ENCODE measurements around the gene HSPD1. TPM values are rescaled to one million over a fixed set of nuclear protein-coding genes. Genes with fewer than 3 reads are reported as not detected.
"Not testable (repeated sequence)": the region's sequence is repeated elsewhere in the genome, so short reads cannot be mapped to it uniquely, and the experiment has no call there.

HSPD1 gene
- total and polyA plus RNA-seq, 2 donors: 143 to 158 TPM

GRCh38 chr2:197480165-197481036, 19.2 kb downstream of the HSPD1 start:
- H3K4me1 ChIP-seq (ENCODE audit: insufficient read depth): no peaks in the 10 kb centered on the region
- no peak for DNase-seq (ENCODE audit: extremely low spot score)
- H3K36me3 ChIP-seq (ENCODE audit: insufficient read depth): peaks cover 4% of the 10 kb centered on the region
- no peak overlapping the region for H3K27ac ChIP-seq (ENCODE audit: low read depth)
- no peak overlapping the region for H3K4me3 ChIP-seq (ENCODE audit: low read depth, low read length)
- WGBS: 91% methylated on average over 9 of the region's 9 CpGs

- Histone ChIP-seq H3K4me1 (ENCODE audit: insufficient read depth) (no peaks in the 10 kb centered on the region), H3K4me3 (ENCODE audit: low read depth, low read length) (no peak overlapping the region), H3K36me3 (ENCODE audit: insufficient read depth) (peaks cover 2% of the 10 kb centered on the region), H3K27ac (ENCODE audit: low read depth) (no peak overlapping the region)
- 97% methylated on average over 3 of the region's 3 CpGs for WGBS
- no peak for DNase-seq (ENCODE audit: extremely low spot score)
Measured at GRCh38 chr2:197477797-197478196, 21.8 kb downstream of the HSPD1 start.

- Histone ChIP-seq H3K36me3 (ENCODE audit: insufficient read depth) (peaks cover 10% of the 10 kb centered on the region), H3K4me1 (ENCODE audit: insufficient read depth) (no peaks in the 10 kb centered on the region), H3K4me3 (ENCODE audit: low read depth, low read length) (no peak overlapping the region), H3K27ac (ENCODE audit: low read depth) (no peak overlapping the region)
- WGBS: 96% methylated on average over 5 of the region's 5 CpGs
- no peak for DNase-seq (ENCODE audit: extremely low spot score)
Measured at GRCh38 chr2:197472166-197472565, 27.5 kb downstream of the HSPD1 start.

- no peak for DNase-seq (ENCODE audit: extremely low spot score)
- Histone ChIP-seq H3K36me3 (ENCODE audit: insufficient read depth) (peaks cover 5% of the 10 kb centered on the region), H3K27ac (ENCODE audit: low read depth) (no peak overlapping the region), H3K4me1 (ENCODE audit: insufficient read depth) (no peaks in the 10 kb centered on the region), H3K4me3 (ENCODE audit: low read depth, low read length) (no peak overlapping the region)
- WGBS: 46% methylated on average over 1 of the region's 1 CpG
Measured at GRCh38 chr2:197464175-197464574, 35.5 kb downstream of the HSPD1 start.

GRCh38 chr2:197461057-197461456, 38.6 kb downstream of the HSPD1 start:
- H3K4me1 ChIP-seq (ENCODE audit: insufficient read depth): no peaks in the 10 kb centered on the region
- 78% methylated on average over 2 of the region's 2 CpGs for WGBS
- no peak overlapping the region for H3K4me3 ChIP-seq (ENCODE audit: low read depth, low read length)
- peaks cover 5% of the 10 kb centered on the region for H3K36me3 ChIP-seq (ENCODE audit: insufficient read depth)
- H3K27ac ChIP-seq (ENCODE audit: low read depth): peak overlapping the region; percentile 10
- DNase-seq (ENCODE audit: extremely low spot score): no peak

- Histone ChIP-seq H3K36me3 (ENCODE audit: insufficient read depth) (peaks cover 5% of the 10 kb centered on the region), H3K4me3 (ENCODE audit: low read depth, low read length) (no peak overlapping the region), H3K4me1 (ENCODE audit: insufficient read depth) (no peaks in the 10 kb centered on the region), H3K27ac (ENCODE audit: low read depth) (no peak overlapping the region)
- WGBS: 60% methylated on average over 4 of the region's 4 CpGs
- no peak for DNase-seq (ENCODE audit: extremely low spot score)
Measured at GRCh38 chr2:197460649-197461048, 39.0 kb downstream of the HSPD1 start.

GRCh38 chr2:197455428-197455827, 44.2 kb downstream of the HSPD1 start:
- 94% methylated on average over 1 of the region's 1 CpG for WGBS
- Histone ChIP-seq H3K4me1 (ENCODE audit: insufficient read depth) (no peaks in the 10 kb centered on the region), H3K36me3 (ENCODE audit: insufficient read depth) (no peaks in the 10 kb centered on the region), H3K27ac (ENCODE audit: low read depth) (no peak overlapping the region), H3K4me3 (ENCODE audit: low read depth, low read length) (no peak overlapping the region)
- DNase-seq (ENCODE audit: extremely low spot score): no peak

GRCh38 chr2:197454923-197455322, 44.7 kb downstream of the HSPD1 start:
- Histone ChIP-seq H3K27ac (ENCODE audit: low read depth) (no peak overlapping the region), H3K36me3 (ENCODE audit: insufficient read depth) (no peaks in the 10 kb centered on the region), H3K4me1 (ENCODE audit: insufficient read depth) (no peaks in the 10 kb centered on the region), H3K4me3 (ENCODE audit: low read depth, low read length) (no peak overlapping the region)
- WGBS: 86% methylated on average over 2 of the region's 2 CpGs
- no peak for DNase-seq (ENCODE audit: extremely low spot score)

GRCh38 chr2:197453914-197454398, 45.7 kb downstream of the HSPD1 start:
- Histone ChIP-seq H3K4me1 (ENCODE audit: insufficient read depth) (no peaks in the 10 kb centered on the region), H3K4me3 (ENCODE audit: low read depth, low read length) (peak overlapping the region; percentile 66), H3K27ac (ENCODE audit: low read depth) (peak overlapping the region; percentile 98), H3K36me3 (ENCODE audit: insufficient read depth) (no peaks in the 10 kb centered on the region)
- peak; percentile 65 for DNase-seq (ENCODE audit: extremely low spot score)
- WGBS: under 1% methylated on average over 11 of the region's 11 CpGs

GRCh38 chr2:197453123-197453913, 46.3 kb downstream of the HSPD1 start, which contains the start of gene COQ10B:
Gene COQ10B (plus strand): TSS chr2:197453552. CDS start chr2:197453561, 9 bp downstream.
- Histone ChIP-seq H3K4me1 (ENCODE audit: insufficient read depth) (no peaks in the 10 kb centered on the region), H3K36me3 (ENCODE audit: insufficient read depth) (no peaks in the 10 kb centered on the region), H3K4me3 (ENCODE audit: low read depth, low read length) (peak within 1 kb of the TSS; percentile 66), H3K27ac (ENCODE audit: low read depth) (peak within 1 kb of the TSS; percentile 98)
- peak; percentile 98 for DNase-seq (ENCODE audit: extremely low spot score)
- under 1% methylated on average over 70 of the region's 70 CpGs for WGBS

- Histone ChIP-seq H3K4me1 (ENCODE audit: insufficient read depth) (no peaks in the 10 kb centered on the region), H3K27ac (ENCODE audit: low read depth) (peak overlapping the region; percentile 97)
- 3% methylated on average over 11 of the region's 11 CpGs for WGBS
Measured at GRCh38 chr2:197452754-197453122, 46.9 kb downstream of the HSPD1 start.

GRCh38 chr2:197450935-197451358, 48.7 kb downstream of the HSPD1 start:
- not testable (repeated sequence) for H3K27ac ChIP-seq (ENCODE audit: low read depth); H3K4me3 ChIP-seq (ENCODE audit: low read depth, low read length); DNase-seq (ENCODE audit: extremely low spot score); H3K4me1 ChIP-seq (ENCODE audit: insufficient read depth); H3K36me3 ChIP-seq (ENCODE audit: insufficient read depth)
- 78% methylated on average over 6 of the region's 6 CpGs for WGBS

More at GRCh38 chr2:197452754-197453122, 46.9 kb downstream of the HSPD1 start:
- H3K36me3 ChIP-seq (ENCODE audit: insufficient read depth): no peaks in the 10 kb centered on the region
- no peak for DNase-seq (ENCODE audit: extremely low spot score)
- peak overlapping the region; percentile 55 for H3K4me3 ChIP-seq (ENCODE audit: low read depth, low read length)

GRCh38 chr2:197450465-197450864, 49.2 kb downstream of the HSPD1 start:
- WGBS: 86% methylated on average over 25 of the region's 25 CpGs
- Histone ChIP-seq H3K36me3 (ENCODE audit: insufficient read depth) (no peaks in the 10 kb centered on the region), H3K4me1 (ENCODE audit: insufficient read depth) (no peaks in the 10 kb centered on the region), H3K27ac (ENCODE audit: low read depth) (no peak overlapping the region), H3K4me3 (ENCODE audit: low read depth, low read length) (no peak overlapping the region)
- DNase-seq (ENCODE audit: extremely low spot score): no peak
